Measurements from ENCODE around the gene CCDC83. TPM values are rescaled to one million over a fixed set of nuclear protein-coding genes. Genes with fewer than 3 reads are reported as not detected.

CCDC83 gene
- polyA plus RNA-seq, 3 donors: not detected

DNA sequence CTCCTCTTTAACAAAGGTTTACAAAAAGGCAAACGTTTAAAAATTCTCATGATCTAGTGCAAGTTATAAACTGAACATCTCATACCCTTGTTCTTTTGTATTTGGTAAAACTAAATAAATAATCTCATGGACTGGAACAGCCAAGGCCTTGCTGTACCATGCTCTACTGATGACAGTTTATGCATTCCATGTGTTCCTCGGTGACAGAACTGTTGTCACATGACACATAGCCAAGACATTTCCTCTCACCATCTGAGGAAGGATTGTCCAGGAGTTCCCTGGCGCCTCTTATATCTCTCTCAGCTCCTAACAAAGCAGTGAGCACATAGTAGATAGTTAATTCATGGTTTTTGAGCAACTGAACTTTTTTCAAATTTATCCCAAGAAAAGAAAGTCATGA, 12.6 kb downstream of the CCDC83 start:
- WGBS, 3 donors: 59 to 65% (median 60%) methylated on average over 3 of the region's 3 CpGs
- no peak overlapping the region for H3K27ac ChIP-seq (ENCODE audit: low read depth, low read length)

DNA sequence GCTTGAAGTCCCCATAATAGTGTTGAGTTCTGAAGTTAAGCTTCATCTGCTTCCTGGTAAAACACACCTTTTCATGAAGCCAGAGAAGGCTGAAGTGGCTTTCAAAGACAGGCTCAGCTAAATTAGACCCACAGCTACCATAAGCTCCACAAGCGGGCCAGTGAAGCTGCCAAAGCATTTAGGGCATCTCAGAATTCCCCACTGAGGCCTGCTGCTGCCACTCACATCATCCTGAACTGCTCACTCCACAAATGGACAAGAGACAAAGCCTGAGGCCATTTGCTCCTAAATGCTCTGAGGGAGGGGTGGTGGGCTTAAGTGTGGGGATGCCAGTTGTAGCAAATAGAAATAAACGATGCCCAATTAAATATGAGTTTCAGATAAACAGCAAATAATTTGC, 14.6 kb downstream of the CCDC83 start:
- 82 to 88% (median 88%) methylated on average over 2 of the region's 2 CpGs for WGBS, 3 donors
- H3K27ac ChIP-seq (ENCODE audit: low read depth, low read length): no peak overlapping the region

DNA sequence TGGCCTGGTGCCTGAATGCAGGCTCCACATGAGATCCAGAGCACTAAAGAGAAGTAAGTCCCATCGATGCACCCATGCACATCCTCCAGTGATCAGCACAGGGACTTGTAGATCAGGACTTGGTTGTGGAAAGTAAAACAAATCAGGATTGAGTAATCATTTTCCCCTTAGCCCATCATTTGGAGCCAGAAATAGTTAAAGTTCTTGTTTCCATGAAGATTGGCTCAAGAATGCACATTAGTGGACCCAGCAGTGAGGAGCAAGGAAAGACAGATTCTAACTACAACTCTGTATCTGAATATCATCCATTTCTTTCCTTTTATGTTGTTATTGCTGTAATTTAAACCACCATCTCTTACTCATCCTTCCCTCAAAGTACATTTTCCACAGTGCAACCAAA, 19.1 kb downstream of the CCDC83 start:
- no peak overlapping the region for H3K27ac ChIP-seq (ENCODE audit: low read depth, low read length)
- 75 to 90% (median 79%) methylated on average over 1 of the region's 1 CpG for WGBS, 3 donors

DNA sequence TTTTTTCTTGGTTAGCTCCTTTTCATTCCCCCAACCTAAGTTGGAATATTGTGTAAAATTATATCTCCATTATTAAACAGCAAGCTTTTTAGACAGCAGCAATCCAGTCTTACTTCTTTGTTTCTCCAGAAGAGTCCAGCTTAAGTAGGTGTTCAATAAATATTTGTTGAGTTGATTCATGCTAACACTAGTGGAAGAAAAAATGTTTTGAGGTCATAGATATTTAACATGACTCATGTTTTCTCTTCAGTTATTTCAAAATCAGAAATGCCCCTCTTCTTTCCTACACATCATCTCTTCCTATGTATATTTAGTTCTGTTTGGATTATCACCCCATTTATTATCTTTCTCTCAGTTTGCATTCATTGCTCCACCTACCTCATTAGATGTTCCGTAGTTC, 20.3 kb downstream of the CCDC83 start:
- 49 to 86% (median 79%) methylated on average over 1 of the region's 1 CpG for WGBS, 3 donors
- no peak overlapping the region for H3K27ac ChIP-seq (ENCODE audit: low read depth, low read length)

DNA sequence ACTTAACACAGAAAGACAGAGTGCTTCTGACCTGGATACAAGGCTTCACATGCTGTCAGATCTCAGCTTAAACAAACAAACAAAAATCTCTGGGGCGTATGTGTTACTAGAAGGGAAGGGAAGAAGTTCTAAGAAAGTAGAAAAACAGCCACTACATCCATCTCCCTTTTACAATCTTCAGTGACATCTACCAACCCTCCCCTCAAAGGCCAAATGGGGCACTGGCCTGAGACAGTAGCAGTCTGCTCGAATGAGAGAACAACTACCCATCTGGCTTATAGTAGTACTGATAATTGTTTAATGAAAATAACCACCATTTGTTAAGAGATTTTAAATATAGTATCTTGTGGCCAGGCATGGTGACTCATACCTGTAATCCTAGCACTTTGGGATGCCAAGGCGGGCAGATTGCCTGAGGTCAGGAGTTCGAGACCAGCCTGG, 29.4 kb downstream of the CCDC83 start:
- H3K27ac ChIP-seq (ENCODE audit: low read depth, low read length): no peak overlapping the region
- 63 to 84% (median 71%) methylated on average over 4 of the region's 4 CpGs for WGBS, 3 donors

DNA sequence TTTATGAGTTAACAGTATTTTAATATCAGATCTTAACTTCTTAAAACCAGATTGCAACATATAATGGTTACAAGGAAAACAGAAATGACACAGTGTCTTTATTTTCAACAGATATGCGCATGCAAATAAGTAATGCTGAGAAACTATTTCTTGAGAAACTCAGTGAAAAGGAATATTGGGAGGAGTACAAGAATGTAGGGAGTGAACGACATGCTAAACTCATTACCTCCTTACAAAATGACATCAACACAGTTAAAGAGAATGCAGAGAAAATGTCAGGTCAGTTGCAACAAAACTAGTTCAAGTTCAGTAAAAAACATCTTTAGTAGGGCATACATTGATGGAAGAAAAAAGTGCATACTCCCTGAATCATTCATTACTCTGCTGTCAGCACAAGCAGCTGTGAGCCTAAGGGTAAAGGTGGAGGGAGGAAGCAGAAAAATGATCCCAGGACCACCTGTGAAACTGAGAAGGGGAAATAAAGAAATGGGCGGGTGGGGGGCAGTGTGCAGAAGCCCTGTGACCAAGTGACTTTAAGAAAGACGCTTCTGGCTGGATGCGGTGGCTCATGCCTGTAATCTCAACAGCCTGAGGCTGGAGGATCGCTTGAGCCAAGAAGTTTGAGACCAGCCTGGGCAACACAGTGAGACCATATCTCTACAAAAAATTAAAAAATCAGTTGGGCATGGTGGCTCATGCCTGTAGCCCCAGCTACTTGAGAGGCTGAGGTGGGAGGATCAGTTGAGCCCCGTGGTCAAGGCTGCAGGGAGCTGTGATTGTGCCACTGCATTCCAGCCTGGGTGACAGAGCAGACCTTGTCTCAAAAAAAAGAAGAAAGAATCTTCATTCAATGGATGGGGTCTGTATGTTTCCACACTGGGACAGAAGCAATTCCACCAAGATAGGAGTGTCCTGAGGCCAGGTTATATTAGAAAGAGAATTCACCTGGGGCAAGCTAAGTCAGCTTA, 31.2 kb downstream of the CCDC83 start:
- H3K27ac ChIP-seq (ENCODE audit: low read depth, low read length): no peak overlapping the region
- 72 to 74% (median 73%) methylated on average over 7 of the region's 7 CpGs for WGBS, 3 donors

DNA sequence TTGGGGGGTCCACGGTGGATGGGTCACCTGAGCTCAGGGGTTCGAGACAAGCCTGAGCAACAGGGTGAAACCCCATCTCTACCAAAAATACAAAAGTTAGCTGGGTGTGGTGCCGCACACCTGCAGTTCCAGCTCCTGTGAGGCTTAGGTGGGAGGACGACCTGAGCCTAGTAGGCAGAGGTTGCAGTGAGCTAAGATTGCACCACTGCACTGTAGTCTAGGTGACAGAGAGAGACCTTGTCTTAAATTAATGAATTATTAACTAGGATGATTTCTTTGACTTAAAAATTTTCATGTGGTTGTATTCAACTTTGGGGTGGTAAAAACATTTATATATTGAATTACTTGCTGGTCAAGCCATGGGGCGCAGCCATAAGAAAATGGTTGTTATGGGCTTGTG, 33.9 kb downstream of the CCDC83 start:
- no peak overlapping the region for H3K27ac ChIP-seq (ENCODE audit: low read depth, low read length)
- WGBS, 3 donors: 89 to 96% (median 95%) methylated on average over 5 of the region's 5 CpGs

DNA sequence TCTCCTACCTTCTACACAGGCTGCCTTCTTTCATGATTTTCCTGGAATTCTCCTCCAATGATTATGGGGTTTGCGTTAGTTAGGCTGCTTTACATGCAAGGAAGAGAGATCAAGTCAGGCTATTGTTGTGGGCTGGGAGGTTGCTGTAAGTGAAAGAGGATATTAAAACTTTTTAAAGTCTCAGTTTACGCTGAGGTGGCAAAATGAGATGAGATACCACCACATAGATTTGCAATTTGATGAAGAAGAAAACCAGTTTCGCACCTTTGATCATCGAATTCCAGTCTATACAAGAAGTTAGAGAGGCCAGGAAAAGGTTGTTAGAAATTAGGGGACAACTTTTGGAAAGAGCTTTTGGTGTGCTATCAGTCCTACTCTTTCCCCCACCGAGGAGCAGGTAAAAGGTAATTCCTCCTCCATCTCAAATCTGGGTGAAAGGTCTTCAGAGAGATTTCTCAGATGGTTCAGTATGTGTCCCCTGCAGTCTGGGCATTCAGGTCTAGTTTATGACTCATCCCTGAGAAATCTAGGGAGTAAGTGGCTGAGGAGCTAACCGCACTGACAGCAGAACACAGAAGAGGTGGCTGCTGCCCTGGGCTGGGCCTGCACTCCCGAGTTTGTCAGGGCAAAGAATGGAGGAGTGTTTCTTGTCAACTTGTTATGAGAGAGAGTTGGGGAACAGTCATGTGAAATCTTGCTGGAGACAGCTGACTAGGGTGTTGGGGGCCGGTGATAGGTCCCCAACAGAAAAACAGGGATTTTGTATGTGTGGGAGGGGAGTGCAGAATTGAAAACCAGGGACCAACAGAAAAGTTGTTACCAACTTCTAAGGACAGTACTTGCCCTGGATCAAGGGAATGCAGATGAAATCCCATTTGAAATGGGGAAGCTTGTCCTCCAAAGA, 34.7 kb downstream of the CCDC83 start:
- no peak overlapping the region for H3K27ac ChIP-seq (ENCODE audit: low read depth, low read length)
- WGBS, 3 donors: 87 to 90% (median 88%) methylated on average over 8 of the region's 8 CpGs

DNA sequence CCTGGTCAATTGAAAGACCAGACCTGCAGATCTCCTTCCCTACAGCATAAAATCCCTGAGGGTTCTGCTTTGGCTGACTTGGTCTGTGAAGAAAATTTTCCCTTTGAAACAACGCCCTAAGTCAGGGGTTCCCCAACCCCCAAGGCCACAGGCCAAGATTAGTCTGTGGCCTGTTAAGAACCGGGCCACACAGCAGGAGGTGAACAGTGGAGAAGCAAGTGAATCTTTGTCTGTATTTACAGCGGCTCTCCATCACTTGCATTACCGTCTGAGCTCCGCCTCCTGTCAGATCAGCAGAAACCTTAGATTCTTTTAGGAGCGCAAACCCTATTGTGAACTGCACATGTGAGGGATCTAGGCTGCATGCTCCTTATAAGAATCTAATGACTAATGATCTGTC, 38.2 kb downstream of the CCDC83 start:
- no peak overlapping the region for H3K27ac ChIP-seq (ENCODE audit: low read depth, low read length)
- 66 to 73% (median 68%) methylated on average over 6 of the region's 6 CpGs for WGBS, 3 donors

DNA sequence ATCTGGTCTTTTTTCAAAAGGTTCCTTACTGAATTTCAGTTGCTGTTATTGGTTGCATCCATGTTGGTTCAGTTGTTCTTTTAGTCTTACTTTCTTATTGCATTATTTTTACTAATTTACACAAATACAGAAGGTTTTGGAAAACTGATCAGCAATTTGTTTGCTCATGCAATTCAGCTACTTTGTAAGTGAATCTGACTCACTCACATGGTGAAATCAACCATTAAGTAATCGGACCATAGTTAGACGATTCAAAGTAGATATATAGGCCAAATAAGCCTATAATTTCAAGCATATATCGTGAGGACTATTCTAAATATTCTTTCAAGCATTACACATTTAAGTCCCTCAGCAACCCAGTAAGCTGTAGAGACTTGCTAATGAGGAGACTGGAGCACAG, 41.7 kb downstream of the CCDC83 start:
- H3K27ac ChIP-seq (ENCODE audit: low read depth, low read length): no peak overlapping the region
- 88 to 98% (median 95%) methylated on average over 3 of the region's 3 CpGs for WGBS, 3 donors

DNA sequence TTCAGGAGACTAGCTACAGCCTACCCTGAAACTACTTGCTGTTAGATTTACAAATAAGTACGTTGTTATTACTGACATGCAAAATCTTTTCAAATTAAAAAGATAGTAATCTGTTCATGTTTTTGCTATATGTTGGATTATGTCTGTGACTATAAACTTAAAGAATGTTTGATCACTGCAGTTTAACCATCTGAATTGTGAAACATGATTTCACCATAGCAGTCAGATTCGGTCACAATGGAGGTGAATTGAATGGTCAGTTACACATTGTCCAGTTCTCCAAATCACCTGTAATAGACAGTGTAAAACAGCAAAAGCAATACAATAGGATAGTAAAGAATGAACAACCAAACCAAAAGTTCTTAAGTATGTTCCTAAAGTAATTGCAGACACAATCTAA, 43.3 kb downstream of the CCDC83 start:
- WGBS, 3 donors: 33 to 85% (median 47%) methylated on average over 2 of the region's 2 CpGs
- H3K27ac ChIP-seq (ENCODE audit: low read depth, low read length): no peak overlapping the region

DNA sequence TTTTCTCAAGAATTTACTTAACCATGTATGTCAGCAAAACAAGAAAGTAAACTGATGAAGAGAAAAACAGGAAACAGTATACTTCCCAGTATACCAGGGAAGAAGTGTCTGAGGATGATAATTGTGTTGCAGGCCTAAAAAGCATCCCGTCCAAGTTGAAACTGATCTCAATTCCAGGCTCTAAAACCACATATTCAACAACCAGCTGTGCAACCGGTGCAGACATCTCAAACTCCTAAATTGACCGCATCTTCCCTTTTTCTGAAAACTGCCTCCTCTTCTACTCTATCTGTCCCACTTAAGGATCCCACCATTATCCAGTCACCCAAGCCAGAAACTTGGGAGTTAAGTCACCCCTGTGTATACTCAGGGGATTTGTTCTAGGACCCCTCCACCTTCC, 47.2 kb downstream of the CCDC83 start:
- no peak overlapping the region for H3K27ac ChIP-seq (ENCODE audit: low read depth, low read length)
- WGBS, 3 donors: 73 to 94% (median 77%) methylated on average over 3 of the region's 3 CpGs

DNA sequence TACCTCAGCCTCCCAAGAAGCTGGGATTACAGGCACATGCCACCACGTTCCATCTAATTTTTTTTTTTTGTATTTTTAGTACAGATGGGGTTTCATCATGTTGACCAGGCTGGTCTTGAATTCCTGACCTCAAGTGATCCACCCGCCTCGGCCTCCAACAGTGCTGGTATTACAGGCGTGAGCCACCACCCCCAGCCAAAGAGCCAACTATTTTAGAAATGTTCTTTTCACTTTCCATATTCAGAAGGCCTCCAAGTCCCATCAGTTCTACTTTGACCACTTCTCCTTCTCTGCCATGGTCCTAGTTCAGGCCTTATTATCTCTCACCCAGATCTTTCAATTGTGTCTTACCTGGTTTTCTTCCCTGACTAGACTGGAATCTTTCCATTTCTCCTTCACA, 48.2 kb downstream of the CCDC83 start:
- H3K27ac ChIP-seq (ENCODE audit: low read depth, low read length): no peak overlapping the region
- 81 to 90% (median 88%) methylated on average over 4 of the region's 4 CpGs for WGBS, 3 donors

DNA sequence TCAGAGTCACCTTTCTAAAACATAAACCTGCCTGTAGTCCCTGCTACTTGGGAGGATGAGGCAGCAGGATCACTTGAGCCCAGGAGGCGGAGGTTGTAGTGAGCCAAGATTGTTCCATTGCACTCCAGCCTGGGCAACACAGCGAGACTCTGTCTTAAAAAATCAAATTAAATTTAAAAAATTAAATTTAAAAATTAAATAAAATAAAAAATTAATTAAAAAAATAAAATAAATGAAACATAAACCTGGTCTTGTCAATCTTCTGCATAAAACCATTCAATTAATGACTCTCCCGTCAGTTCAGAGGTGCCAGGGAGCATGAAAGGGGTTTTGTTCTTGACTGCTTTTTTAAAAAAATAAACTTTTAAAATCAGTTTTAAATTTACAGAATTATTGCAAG, 48.6 kb downstream of the CCDC83 start:
- no peak overlapping the region for H3K27ac ChIP-seq (ENCODE audit: low read depth, low read length)
- 97 to 100% (median 97%) methylated on average over 3 of the region's 3 CpGs for WGBS, 3 donors

DNA sequence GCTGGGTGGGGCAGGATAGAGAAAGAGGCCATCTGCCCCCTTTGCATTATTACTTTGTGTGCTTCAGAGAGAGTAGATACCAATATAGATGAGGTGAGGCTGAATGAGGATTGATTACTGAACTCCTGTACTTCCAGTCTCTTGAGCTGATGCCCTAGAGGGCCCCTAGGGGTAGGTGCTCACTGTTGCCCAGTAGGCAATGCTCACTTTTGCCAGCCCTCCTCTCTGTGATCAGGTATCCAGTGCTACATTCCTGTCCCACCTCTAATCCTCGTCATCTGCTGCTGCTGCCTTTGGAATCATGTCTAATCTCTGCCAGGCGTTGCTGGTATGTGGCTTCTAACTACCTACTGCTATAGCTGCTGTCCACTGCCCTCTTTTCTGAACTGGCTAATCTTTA, 57.2 kb downstream of the CCDC83 start:
- no peak overlapping the region for H3K27ac ChIP-seq (ENCODE audit: low read depth, low read length)
- WGBS, 3 donors: 70 to 90% (median 89%) methylated on average over 2 of the region's 2 CpGs

DNA sequence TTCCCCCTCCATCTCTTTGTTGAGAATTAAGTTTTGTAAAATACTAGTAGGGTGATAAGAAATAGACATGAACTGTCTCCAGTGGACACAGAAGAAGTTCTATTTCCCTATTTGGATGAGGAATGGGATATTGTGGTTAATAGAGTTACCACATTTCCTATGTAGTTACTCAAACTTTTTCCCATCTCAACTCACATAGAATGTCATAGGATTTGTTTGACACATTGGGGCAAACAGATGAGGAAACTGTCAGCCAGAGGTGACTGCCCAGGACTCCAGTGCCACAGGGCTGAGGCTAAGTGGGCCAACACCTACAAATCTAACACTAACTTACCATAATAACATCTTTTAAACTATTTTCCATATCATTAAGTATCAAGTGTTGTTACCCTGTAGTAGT, 58.3 kb downstream of the CCDC83 start:
- H3K27ac ChIP-seq (ENCODE audit: low read depth, low read length): no peak overlapping the region

DNA sequence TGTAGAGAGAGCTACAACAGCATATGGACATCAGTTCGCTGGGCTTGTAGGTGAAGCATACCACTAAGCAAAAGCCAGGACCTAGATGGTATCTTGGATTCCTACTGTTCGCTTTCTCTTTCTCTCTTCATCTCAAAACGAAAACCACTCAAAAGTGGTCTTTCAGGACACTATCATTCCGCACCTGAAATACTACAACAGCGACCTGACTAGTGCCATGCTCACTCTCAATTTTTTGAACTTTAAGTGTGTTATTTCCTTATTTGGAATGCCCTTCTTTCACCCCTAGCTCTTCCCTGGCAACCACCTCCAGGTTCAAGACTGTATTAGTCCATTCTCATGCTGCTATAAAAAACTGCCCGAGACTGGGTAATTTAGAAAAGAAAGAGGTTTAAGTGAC, 59.2 kb downstream of the CCDC83 start:
- WGBS, 3 donors: 88 to 91% (median 89%) methylated on average over 6 of the region's 6 CpGs
- H3K27ac ChIP-seq (ENCODE audit: low read depth, low read length): no peak overlapping the region

DNA sequence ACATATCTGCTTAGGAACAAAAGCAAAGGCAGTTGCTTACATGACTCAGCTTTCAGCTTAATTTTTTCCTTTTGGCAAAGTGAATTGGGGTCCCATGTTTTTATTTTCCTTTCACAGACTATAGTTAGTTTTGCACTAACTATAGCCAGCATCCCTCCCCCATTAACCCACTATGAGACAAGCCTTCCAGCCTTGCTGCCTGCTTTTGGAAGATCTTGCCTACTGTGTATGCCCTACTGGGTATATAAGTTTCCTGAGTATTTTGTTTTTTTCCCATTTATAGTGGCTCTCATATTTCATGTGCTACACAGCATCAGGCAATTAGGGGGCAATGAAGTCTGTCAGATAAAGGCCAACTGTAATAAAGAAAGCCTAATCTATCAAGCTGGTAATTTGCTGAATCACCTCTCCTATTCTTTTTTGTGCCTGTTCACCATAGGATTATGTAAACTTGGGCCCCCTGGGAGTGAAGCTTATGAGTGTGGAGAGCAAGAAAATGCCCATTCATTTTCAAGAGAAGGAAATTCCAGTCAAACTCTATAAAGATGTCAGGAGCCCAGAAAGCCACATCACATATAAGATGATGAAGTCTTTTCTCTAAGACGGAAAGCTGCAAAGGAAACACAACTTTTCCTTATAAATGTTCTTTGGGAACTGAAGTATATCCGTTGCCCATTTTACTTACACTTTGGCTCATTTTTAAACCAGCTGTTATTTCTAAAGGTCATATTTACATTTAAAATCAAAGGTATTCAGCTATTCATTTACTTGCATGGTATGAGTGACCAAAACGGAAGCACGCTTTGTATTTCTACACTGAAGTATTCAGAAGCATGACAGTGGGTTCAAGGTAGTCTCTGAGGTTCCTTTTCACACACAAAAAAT, 64.0 kb downstream of the CCDC83 start:
- no peak overlapping the region for H3K27ac ChIP-seq (ENCODE audit: low read depth, low read length)
- WGBS, 3 donors: 51 to 77% (median 65%) methylated on average over 4 of the region's 4 CpGs

All from adipose tissue (tissue), 3 donors.